ENCODE data around the gene IFT20. TPM values are rescaled to one million over a fixed set of nuclear protein-coding genes. Genes with fewer than 3 reads are reported as not detected.

IFT20 gene
- total and polyA plus RNA-seq, 2 of the 13 experiments (the other 11 are each of a cell fraction or from before 2014, with no cell fraction given), result 28.0 to 37.8 TPM

- TF ChIP-seq TERF1 (CRISPR knock-in tag; IDR thresholded peaks at IDR 0.05) (no peak), ZNF605 (CRISPR knock-in tag; IDR thresholded peaks at IDR 0.05) (no peak), GATAD2A (CRISPR knock-in tag; IDR thresholded peaks at IDR 0.05) (0 out of 2 replicates have a peak, but pooled peaks have one; percentile 14), EED (CRISPR knock-in tag; IDR thresholded peaks at IDR 0.05) (no peak), ZNF224 (CRISPR knock-in tag; IDR thresholded peaks at IDR 0.05) (no peak)
Observed at GRCh38 chr17:28324267-28324745, 11.0 kb downstream of the IFT20 start (continued).

- H3K27me3 ChIP-seq (ENCODE audit: control insufficient read depth in 1 of 2, insufficient read depth in 2 of 2, low read length in 2 of 2), result no peaks in the 10 kb centered on the region
- TF ChIP-seq ZBTB26 (CRISPR knock-in tag; IDR thresholded peaks at IDR 0.05; ENCODE audit: borderline replicate concordance) (peak; percentile 97), SAP130 (CRISPR knock-in tag; IDR thresholded peaks at IDR 0.05; ENCODE audit: low read depth) (no peak), PPARG (CRISPR knock-in tag; conservative IDR thresholded peaks at IDR 0.05) (0 out of 2 replicates have a peak, but pooled peaks have one; percentile 40), SPEN (CRISPR knock-in tag; IDR thresholded peaks at IDR 0.05; ENCODE audit: low read depth) (no peak), ZNF317 (CRISPR knock-in tag; IDR thresholded peaks at IDR 0.05) (peak; percentile 89; the same call in 1 of the 2 replicates), MED8 (CRISPR knock-in tag; IDR thresholded peaks at IDR 0.05; ENCODE audit: insufficient replicate concordance) (no peak)
- H3K4me1 ChIP-seq (ENCODE audit: insufficient read depth, low read length), result peaks cover 76% of the 10 kb centered on the region
- peak overlapping the region; percentile 91 for H3K4me2 ChIP-seq (ENCODE audit: low read depth, low read length)
- 43% methylated on average over 8 of the region's 8 CpGs for WGBS (ENCODE audit: low lambda C conversion rate)
- intact Hi-C loops (cut with micrococcal nuclease; ENCODE audit: unreplicated experiment), result no loop called here
- H3K27ac ChIP-seq (ENCODE audit: extremely low read length, insufficient read depth, low read length), result peak overlapping the region; percentile 69
- no TSS peak for BruUV-seq (replicated peaks)
- ATAC-seq (no peak), DNase-seq (ENCODE audit: low spot score) (no peak), FAIRE-seq (no peak)
- H3K9ac ChIP-seq (ENCODE audit: insufficient read depth, low read depth, low read length), result peak overlapping the region; percentile 77
- no peak overlapping the region for H2AFZ ChIP-seq (ENCODE audit: low read length)
- H3K36me3 ChIP-seq (replicated peaks in 1 of 2; ENCODE audit: control insufficient read depth in 1 of 2, insufficient read depth in 2 of 2, low read length in 2 of 2), result peaks cover 0 to 2% of the 10 kb centered on the region in 2 experiments; a peak in 2 of 5 replicates
- H3K79me2 ChIP-seq (ENCODE audit: insufficient read depth, low read length), result peaks cover 71% of the 10 kb centered on the region
- peak overlapping the region; percentile 65 to 80 (median 76) for H3K4me3 ChIP-seq (replicated peaks in 1 of 3; ENCODE audit: insufficient read depth in 1 of 3, low read depth in 2 of 3, low read length in 3 of 3)
- H3K9me3 ChIP-seq (ENCODE audit: low read length), result no peaks in the 10 kb centered on the region
- ChIA-PET CTCF (ENCODE audit: low intra/inter-chr PET ratio, low total read pairs) (interaction anchor here (1.6 kb wide), 1 partner anchor 97 kb away, joined by 3 read pairs; no protein-coding TSS in a partner anchor), POLR2A (interaction anchor here (0.8 to 5.8 kb wide), 4 partner anchors 11 to 96 kb away, joined by 3 to 41 read pairs (median 5); partner anchors contain the start of genes IFT20 and TNFAIP1)
- in situ Hi-C loops (cut with HindIII; ENCODE audit: extremely low pct_ligation_motif_present, low pct_unique_long_range_greater_than_20kb), result loop anchor here (25.0 kb wide), 1 partner anchor 283 kb away; the partner anchor contains the start of gene NLK
- H4K20me1 ChIP-seq (ENCODE audit: insufficient read depth, low read length), result peaks cover 5% of the 10 kb centered on the region; the same call in 1 of the 2 replicates
Observed at GRCh38 chr17:28320215-28321061, 14.8 kb downstream of the IFT20 start.

All from HepG2 (cell line).